ENCODE results near the gene TMEM80.
"Not testable (repeated sequence)": the region's sequence is repeated elsewhere in the genome, so short reads cannot be mapped to it uniquely, and the experiment has no call there.

TMEM80 gene

DNA sequence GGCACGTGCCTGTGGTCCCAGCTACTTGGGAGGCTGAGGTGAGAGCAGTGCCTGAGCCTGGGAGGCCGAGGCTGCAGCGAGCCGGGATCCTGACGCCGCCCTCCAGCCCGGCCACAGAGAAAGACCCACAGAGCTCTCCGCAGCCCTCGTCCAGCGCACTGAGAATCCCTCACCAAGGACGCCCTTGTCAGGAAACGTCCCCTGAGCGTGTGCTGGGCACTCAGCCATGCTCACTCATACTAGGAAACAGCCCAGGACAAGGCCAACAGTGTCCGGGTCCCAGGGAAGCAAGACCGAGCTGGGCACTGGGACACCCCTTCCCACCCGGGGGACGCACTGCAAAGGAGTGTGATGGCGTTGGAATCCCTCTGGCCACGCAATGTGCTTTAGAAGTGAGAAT, 15.1 kb upstream of the TMEM80 start:
- no peak for DNase-seq

DNA sequence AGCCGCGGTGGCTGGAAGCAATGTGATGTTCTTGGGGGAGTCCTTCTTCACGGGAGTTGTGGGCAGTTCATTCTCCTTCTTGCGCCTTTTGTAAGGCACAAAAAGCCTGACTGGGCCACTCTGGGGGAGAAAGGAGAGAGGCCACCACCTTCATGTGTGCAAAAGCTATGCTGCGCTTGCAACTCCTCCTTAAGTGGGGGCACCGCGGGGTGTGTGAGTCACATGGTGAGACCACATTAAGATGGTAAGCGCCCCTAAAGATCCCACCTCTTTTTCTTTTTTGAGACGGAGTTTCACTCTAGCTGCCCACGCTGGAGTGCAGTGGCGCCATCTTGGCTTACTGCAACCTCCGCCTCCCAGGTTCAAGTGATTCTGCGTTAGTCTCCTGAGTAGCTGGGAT, 14.6 kb upstream of the TMEM80 start:
- DNase-seq, result no peak

DNA sequence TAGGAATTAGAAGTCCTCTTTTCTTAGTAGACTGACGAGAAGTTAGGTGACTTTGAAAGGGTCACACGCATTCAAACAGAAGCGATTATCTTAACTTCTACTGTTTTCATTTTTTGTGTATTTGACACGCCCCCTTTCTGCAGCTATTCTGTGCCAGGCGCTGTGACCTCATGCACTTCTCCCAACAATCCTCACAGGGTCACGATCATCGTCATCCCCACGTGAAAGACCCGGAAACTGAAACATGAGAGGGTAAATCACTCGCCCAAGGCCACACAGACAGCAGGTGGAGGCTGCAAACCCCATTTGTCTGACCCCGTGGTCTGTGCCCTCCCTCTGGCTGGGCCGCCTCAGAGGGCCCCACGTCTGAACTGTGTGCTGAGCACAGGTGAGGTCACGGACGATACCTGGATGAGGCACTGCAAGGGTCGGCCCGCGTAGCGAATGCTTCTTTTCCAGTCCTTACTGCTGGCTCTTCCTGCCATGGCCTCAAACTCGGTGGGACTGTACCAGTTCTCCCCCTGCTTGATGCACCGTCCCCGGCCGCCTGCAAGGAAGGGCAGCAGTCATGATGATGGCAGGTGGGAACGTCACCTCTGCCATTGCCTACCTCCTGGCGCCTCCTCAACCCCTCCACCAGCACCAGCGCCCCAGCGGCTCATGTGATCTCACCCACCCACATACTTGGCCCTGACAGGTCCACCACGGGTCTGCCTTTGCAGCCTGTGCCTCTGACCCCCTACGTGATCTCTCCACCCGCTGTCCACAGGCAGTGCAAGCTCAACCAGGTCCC, 9.0 kb upstream of the TMEM80 start:
- no peak for DNase-seq

DNA sequence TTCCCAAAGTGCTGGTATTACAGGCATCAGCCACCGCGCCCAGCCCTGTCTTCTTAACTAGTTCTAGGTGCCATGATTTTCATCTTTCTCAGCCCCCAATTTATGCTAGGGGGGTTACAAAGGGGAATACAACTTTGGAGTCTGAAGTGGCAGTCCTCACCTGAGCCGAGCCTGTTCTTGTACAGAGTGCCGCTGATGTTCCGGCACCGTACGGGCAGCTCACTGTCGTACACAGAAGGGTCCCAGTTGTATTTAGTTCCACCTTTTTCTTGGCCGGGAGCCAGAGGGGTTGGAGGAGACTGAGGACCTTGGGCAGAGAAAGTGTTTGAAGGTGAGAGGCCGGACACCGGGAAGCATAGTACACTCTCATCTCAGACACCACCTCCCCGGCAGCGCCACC, 7.9 kb upstream of the TMEM80 start:
- DNase-seq, result no peak

DNA sequence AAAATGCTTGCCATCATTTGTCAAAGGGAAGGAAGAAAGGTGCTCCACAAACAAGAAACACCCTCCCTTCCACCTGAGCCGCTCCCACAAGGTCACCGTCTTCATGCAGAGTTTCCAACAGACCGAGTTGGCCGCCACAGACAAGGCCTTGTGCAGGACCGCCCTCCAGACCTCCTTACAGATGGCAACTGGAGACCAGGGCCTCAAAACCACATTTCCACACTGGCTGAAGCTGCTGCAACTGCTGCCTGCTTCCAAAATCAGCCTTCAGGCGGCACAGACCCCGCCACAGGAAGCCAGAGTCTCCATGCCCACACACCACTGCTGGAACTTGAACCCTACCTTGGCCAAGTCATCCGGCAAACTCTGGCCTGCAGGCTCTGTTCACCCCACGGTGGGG, 6.9 kb upstream of the TMEM80 start:
- DNase-seq, result no peak

DNA sequence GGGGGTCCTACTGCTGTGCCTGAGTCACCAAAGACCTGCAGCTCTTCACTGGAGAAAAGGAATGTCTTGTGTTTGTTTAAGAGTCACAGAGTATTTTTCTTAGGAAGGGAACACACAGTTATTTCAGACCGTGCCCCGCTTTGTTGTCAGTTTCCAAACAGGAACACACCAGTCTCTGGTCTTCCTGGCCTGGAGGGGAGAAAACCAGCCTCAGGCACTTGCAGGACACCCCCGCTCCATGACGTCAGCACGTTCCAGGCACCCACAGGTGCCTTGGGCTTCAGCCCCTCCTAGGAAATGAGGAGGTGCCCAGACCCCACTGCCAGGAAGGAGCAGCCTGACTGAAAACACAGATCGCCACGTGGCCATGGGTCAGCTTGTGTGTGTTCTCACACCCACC, 6.0 kb upstream of the TMEM80 start:
- no peak for DNase-seq

DNA sequence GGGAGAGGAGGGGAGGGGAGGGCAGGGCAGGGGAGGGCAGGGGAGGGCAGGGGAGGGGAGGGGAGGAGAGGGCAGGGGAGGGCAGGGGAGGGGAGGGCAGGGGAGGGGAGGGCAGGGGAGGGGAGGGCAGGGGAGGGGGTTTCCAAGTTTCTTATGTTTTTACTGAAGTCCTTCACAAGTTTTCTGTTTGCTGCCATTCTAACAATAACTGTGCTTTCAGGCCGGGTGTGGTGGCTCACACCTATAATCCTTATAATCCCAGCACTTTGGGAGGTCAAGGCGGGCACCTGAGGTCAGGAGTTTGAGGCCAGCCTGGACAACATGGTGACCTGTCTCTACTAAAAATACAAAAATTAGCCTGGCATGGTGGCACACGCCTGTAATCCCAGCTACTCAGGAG, 5.4 kb upstream of the TMEM80 start:
- DNase-seq, result not testable (repeated sequence)

DNA sequence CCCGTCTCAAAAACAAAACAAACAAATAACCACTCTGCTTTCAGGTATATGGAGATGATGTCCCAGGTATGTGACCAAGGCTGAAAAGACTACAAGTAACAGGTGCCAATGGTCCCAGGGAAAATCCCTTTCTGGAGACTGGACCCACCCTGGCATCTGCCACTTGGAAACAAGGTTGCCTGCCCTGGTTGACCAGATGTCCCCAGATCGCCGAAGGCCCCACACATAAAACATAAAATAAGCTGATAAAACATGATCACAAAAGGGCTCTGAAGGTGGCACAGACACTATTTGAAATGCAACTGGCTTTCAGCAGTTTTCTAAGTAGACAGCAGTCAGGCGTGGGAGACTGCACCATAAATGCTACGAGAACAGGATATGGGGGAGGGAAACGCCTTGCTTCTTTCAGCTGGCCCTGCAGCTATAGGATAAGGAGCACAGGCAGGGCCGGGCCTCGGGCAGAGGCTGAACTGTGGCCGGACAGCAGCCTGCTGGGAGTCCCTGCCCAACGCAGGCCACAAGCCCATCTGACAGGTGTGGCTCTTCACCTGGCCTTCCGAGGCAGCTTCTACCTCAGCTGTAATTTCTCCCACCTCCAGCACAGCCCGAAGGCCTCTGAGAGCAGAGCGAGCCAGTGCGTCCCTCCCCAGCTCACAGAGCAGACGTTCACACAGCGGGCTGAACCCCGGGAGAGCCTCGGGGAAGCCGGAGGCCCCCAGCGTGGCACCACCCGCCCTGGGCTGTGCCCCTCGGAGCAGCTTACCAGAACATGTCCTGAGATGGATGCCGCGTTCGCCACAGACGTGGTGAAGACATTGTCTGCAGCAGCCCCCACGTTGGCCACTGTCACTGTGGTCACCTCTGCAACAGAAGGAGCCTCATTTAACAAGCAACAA, 4.6 kb upstream of the TMEM80 start:
- no peak for DNase-seq

DNA sequence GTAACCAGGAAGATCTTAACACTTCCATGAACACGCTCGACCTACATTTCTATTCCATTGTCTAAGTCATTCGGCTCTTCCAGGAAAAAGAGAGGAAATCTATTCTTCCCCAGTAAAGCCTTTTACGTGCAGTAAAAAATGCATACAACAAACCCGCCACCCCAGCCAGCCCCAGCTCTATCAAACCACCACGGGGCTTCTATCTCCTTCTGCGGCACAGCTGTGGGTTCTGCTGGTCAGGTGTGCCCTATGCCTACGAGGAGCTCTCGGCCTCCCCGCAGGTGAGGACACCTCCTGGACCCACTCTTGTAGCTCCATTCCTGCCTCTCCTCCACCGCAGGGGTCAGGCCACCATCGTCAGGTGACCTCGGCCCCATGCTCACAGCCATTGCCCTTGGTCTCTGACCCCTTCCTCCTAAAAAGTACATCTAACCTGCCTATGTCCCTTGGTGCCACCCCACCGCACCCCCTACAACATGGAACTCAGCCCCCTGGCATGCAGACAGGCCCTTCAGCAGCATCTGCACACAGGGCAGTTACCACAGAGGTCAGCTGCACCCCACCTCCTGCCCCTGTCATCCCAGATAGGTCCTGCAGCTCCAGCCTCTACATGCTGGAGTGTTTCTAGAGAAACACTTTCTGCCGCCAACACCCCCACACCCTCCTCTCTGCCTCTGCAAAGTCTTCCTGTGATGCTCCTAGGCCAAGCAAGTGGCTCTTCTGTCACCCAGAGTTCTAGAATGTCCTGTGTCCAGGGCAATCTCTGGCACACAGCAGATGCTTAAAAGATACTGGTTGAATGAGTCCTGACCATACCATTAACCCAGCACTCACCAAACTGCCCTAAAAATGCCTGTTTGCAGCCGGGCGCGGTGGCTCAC, 3.7 kb upstream of the TMEM80 start:
- no peak for DNase-seq

DNA sequence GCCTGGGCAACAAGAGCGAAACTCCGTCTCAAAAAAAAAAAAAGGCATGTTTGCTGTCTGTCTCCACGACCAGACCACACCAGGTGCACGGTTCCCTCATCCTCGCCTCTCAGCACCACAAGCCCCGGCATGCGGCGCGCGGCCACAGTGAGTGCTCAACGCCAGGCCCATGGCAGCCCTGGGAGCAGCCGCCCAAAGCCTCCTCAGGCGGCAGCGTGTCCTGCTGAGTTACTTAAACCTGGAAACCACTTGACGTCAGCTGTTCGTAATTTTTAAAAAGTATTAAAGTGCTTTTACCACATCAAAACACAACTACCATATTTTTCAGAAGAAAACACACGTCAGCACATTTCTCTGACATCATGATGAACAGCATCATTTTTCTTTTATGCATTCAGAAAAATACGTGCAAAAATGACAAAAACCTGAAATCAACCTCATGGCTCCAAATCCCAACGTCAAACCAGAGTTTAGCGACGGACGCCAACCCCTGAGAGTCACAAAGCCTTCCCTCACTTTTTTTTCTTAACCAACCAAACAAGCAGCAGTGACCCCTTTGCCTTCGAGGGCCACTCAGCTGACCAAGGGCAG, 2.7 kb upstream of the TMEM80 start:
- DNase-seq, result peak in 1 of 2 experiments; percentile 48

DNA sequence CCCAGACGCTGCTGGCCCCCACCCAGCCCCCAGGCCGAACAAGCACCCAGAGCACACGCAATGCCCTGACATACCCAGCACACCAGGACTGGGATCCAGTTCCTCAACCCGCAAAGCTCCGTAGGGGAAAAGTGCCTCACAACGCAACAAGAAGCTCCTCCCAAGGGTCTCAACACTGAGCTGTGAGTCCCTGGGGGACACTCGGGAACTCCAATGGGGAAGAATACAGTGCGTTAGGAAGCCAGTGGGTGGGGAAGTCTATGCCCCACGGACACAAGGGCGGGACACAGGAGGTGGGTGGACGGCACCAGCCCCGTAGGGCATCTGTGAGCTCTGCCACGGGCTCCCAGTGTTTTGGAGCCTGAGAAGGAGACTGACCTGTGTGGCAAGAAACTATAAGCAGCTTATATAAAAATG, 2.2 kb upstream of the TMEM80 start:
- DNase-seq, result no peak

DNA sequence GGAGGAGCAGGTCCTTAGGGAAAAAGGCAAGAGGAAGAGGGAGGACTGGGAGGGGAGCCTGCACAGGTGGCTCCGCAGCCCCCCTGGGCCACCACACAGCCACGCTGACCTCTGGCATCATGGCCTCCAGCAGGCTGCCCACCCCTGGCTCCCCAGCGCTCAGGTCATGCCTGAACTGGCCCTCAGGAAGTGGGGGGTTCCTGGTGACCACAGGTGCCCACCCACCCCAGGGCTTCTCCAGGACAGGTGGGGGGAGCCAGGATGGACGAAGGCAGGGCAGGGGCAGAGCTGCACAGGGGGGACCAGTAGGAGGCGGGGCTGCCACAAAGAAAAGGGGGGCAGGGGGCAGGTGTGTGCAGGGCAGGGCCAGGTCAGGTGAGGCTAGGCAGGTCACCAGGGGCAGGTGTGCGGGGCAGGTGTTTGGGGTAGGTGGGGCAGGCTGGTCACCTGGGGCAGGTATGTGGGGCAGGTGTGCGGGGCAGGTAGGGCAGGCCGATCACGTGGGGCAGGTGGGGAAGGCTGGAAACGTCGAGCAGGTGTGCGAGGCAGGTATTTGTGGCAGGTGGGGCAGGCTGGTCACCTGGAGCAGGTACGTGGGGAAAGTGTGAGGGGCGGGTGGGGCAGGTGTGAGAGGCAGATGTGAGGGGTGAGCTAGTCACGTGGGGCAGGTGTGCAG, 1.6 kb upstream of the TMEM80 start:
- DNase-seq, result no peak

DNA sequence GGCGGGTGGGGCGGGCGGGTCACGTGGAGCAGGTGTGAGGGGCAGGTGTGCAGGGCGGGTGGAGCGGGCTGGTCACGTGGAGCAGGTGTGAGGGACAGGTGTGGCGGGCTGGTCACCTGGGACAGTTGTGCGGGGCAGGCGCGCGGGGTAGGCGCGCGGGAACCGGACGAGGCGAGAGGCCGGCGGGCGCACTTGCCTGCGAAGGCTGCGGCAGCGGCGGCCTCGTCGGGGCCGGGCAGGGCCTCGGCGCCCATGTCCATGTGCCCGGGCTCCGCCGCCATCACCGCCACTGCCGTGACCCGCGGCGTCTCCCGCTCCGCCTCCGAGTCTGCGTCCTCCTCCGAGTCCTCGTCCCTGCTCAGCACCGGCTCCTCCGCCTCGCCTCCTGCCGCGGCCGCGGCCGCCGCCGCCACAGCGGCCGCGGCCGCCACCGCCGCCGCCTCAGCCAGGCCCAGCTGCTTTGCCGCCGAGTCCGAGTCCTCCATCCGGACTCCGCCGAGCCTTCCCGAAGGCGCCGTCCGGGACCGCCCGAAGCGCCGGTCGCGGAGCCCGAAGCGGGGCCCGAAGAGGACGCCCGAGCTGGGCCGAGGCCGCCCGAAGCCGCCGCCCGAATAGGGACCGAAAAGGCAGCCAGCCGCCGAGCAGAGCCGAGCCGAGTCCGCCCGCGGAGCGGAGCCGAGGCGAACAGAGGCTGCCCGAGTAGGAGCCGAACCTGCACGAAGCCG, 891 bp upstream of the TMEM80 start, which contains the start of gene DEAF1:
Gene DEAF1 (minus strand): TSS at position 660 of the 725 bp plus-strand sequence. CDS start 175 bp downstream, at position 485.
- DNase-seq, result peak; percentile 61 to 64

DNA sequence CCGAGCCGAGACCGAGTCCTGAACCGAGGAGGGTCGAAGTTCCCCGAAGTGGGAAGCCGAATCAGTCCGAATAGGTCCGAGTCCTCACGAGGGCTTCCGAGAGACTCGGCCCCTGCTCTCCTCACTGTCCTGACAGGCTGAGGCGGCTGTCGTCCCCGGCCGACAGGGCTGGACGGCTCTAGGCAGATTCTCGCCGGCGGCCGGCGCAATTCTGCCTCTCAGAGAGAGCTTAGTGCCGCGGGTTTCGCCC, 403 bp upstream of the TMEM80 start:
- no peak for DNase-seq

DNA sequence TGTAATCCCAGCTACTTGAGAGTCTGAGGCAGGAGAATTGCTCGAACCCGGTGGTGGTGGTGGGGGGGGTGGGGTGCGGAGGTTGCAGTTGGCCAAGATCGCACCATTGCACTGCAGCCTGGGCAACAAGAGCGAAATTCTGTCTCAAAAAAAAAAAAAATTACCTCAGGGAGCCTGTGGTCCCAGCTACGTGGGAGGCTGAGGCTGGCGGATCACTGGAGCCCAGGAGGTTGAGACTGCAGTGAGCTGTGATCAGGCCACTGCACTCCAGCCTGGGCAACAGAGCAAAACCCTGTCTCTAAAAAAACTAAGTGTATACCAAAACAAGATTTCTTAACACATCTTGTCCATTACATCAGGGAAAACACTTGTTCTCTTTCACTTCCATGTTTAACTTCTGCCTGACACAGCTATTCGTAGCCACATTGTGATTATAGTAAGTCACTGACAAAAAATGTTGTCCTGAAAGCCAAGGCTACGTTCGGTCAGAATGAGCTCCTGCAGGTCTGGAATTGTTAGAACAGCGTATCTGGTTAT, 1.4 kb downstream of the TMEM80 start:
- DNase-seq, result no peak

DNA sequence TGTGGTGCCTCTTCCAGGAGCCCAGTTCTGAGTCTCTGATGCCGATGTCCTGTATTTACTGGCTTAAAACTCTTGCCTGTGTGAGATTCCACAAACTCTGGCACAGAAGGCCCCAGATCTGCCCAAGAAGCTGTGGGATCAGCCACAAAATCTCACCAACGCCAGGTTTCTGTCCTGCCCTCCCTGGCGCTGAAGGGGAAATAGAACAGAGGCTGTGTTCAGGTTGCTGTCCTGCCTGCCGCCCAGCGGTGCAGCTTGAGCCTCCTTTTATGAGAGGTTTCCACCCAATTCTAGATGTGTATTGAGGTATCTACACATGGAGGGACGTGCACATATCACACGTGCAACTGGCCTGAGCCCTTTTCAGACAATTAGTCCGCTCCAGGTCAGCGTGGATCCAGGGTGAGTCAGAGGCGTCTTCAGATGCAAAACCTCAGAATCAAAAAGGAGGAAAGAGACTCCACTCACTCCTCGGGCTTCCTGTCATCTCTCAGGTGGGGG, 2.2 kb downstream of the TMEM80 start:
- no peak for DNase-seq

DNA sequence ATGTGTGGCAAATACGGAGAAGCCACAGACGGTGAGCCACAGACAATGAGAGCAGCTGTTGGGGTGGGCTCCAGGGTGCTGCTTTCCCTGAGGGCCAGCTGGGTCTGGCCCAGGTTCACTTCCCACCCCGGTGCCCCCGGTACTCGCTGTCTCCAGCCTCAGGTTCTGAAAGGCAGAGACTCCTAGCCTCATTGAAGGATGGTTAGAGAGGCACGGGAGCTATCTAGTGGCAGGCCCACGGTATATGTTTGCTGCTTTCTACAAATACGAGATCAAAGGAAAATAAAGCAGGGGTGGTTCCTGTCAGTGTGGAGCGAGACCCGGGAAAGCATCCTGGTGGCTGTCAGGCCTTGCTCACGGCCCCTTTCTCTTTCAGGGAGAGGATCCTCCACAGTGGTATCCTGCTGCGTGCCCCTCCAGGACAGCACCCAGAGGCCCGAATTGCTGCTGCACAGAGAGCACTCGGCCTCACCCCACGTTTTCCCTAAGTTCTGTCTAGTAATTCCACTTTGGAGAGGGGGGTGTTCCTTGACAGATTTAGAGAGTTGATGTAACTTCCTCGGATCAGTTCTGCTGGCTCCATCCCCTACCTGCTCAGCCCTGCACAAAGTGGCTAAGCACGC, 3.0 kb downstream of the TMEM80 start:
- no peak for DNase-seq

DNA sequence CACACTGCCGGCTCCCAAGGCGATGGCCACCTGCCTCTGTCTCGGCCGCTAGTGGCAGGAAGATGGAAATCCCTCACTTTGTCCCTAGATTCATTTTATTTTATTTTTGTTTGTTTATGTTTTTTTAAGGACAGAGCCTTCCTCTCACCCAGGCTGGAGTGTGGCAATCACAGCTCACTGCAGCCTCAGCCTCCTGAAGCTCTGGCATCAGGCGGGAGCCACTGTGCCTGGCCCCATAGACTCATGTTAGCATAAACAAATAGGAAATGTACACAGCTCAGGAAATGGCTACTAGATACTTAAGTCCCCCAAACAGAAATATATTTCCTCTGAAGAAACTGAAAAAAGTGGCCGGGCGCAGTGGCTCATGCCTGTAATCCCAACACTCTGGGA, 3.5 kb downstream of the TMEM80 start:
- no peak for DNase-seq

DNA sequence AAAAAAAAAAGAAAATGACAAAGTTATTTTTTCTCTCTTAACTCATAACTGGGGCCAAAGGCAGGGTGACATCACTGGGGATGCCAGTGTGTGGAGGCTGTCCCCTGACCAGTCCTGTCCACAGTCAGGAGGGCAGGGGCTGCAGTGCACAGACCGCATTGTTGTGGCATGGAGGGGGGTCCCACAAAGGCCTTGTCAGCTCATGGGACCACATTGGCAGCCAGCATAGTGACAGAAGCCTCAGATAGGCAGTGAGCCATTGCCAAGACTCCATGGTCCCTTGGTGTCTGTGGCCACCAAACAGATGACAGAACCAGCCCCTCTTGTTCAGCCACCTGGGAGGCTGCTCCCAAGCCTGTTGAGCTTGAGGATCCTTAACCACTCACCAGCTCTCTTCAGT, 4.1 kb downstream of the TMEM80 start:
- no peak for DNase-seq

DNA sequence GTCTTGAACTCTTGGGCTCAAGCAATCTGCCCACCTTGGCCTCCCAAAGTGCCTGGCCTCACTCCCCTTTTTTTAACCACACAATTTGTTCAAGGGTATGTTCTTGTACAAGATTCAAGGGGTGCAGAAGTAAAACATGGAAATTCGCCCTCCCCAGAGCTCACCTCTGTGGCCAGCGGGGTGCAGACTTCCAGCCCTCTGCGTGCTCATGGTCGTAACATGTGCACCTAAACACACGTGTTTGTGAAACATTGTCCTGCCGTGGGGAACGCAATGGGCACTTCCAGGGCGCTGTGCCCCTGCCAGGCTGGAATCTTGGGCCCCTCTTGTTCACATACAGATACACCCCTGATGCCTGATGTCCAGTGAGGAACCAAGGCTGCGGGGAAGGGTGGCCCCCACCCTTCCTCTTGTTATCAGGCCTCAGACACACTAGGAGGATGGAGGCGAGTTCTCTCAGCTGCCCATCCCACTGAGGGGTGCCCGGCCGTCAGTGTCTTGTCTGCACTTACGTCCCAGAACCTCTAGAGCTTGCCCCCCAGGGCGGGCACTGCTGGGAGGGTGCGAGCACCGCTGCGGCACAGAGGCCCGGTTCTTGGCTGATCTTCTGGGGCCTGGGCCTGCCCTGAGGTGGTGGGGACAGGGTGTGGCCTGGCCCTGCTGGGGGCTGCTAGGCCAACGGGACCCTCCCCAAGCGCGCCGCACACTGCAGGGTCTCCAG, 6.3 kb downstream of the TMEM80 start:
- no peak for DNase-seq

Measured in SHP77 (cell line).